SK-N-SH (cell line): ENCODE results near the gene SPATA19. TPM values are rescaled to one million over a fixed set of nuclear protein-coding genes. Genes with fewer than 3 reads are reported as not detected.

Source experiments
- CTCF ChIA-PET: fragments of 300-600, 350-600 bp; formaldehyde crosslinking; extraction: SDS; loops from one replicate; lab custom pipeline; 2021; lab: Yijun Ruan, JAX
- POLR2A ChIA-PET: fragments of 350-600 bp; sonication (Branson Sonifier 250); formaldehyde crosslinking; extraction: SDS; loops from one replicate; lab custom pipeline; 2020; ENCODE audit warnings: antibody characterized with exemption, inconsistent platforms; lab: Yijun Ruan, JAX
- DNase-seq: peaks from one replicate; pipeline ENCODE4 v3.0.0; 2012
- H2AFZ ChIP-seq: fragments of 200-600 bp; sonication (generic); 2 replicates; pipeline ENCODE4 v1.8.1; 2016; ENCODE audit warnings: antibody characterized with exemption, mild to moderate bottlenecking, low read depth
- H3F3A ChIP-seq: fragments of 200-600 bp; sonication (generic); replicated peaks from 2 replicates; pipeline ENCODE3; 2016; ENCODE audit warnings: antibody characterized with exemption, mild to moderate bottlenecking; ENCODE audit not compliant: insufficient read depth
- H3K27ac ChIP-seq, 2 experiments: fragments of 200-500 bp in 1 of 2; fragments of 200-600 bp in 1 of 2; sonication (Bioruptor generic) in 1 of 2; sonication (generic), shearing (Covaris generic) in 1 of 2; 2 replicates each; pipeline versions ENCODE4 v1.5.1 to v1.6.1; 2014 to 2016; ENCODE audit warnings: low read depth in 2 of 2, inconsistent platforms in 1 of 2, low read length in 1 of 2, mild to moderate bottlenecking in 1 of 2, mixed read lengths in 1 of 2
- H3K27me3 ChIP-seq: fragments of 200-600 bp; sonication (generic), shearing (Covaris generic); 2 replicates; pipeline ENCODE4 v1.6.1; 2016; ENCODE audit warnings: mixed run types; ENCODE audit not compliant: insufficient read depth
- H3K36me3 ChIP-seq, 2 experiments: fragments of 200-500 bp in 1 of 2; fragments of 200-600 bp in 1 of 2; sonication (Bioruptor generic) in 1 of 2; sonication (generic) in 1 of 2; replicated peaks in 1 of 2; 2 replicates each; pipeline versions ENCODE3 to v1.5.1; 2014 to 2016; ENCODE audit warnings: low read length in 1 of 2, mild to moderate bottlenecking in 1 of 2; ENCODE audit not compliant: insufficient read depth in 2 of 2, control insufficient read depth in 1 of 2
- H3K4me1 ChIP-seq, 2 experiments: fragments of 200-500 bp in 1 of 2; fragments of 200-600 bp in 1 of 2; sonication (Bioruptor generic) in 1 of 2; sonication (generic), shearing (Covaris generic) in 1 of 2; 2 replicates each; pipeline versions ENCODE4 v1.5.1 to v1.6.1; 2014 to 2016; ENCODE audit warnings: low read depth in 1 of 2, low read length in 1 of 2, mixed run types in 1 of 2; ENCODE audit not compliant: insufficient read depth in 2 of 2, control insufficient read depth in 1 of 2
- H3K4me2 ChIP-seq: fragments of 200-600 bp; sonication (generic), shearing (Covaris generic); 2 replicates; pipeline ENCODE4 v1.6.1; 2017; ENCODE audit warnings: mixed run types
- H3K4me3 ChIP-seq, 2 experiments: fragments of 200-500 bp in 1 of 2; fragments of 200-600 bp in 1 of 2; sonication (Bioruptor generic) in 1 of 2; sonication (generic), shearing (Covaris generic) in 1 of 2; 2 replicates each; pipeline versions ENCODE4 v1.5.1 to v1.8.1; 2014 to 2016; ENCODE audit warnings: low read depth in 2 of 2, inconsistent platforms in 1 of 2, low read length in 1 of 2, mild to moderate bottlenecking in 1 of 2, mixed read lengths in 1 of 2, moderate library complexity in 1 of 2
- H3K79me2 ChIP-seq: fragments of 200-600 bp; sonication (generic); 2 replicates; pipeline ENCODE4 v1.8.1; 2017; ENCODE audit warnings: mild to moderate bottlenecking; ENCODE audit not compliant: insufficient read depth
- H3K9ac ChIP-seq: fragments of 200-600 bp; sonication (generic); 2 replicates; pipeline ENCODE4 v1.6.1; 2017; ENCODE audit warnings: mixed run types
- H3K9me2 ChIP-seq: fragments of 200-600 bp; sonication (generic); 2 replicates; pipeline ENCODE4 v1.6.1; 2017; ENCODE audit warnings: mixed run types
- H3K9me3 ChIP-seq: fragments of 200-600 bp; sonication (generic); 2 replicates; pipeline ENCODE4 v1.6.1; 2017; ENCODE audit warnings: mixed run types, mild to moderate bottlenecking, moderate library complexity
- H4K20me1 ChIP-seq: fragments of 200-600 bp; sonication (generic); 2 replicates; pipeline ENCODE4 v1.6.1; 2017; ENCODE audit warnings: mild to moderate bottlenecking, mixed run types; ENCODE audit not compliant: insufficient read depth
- CHD2 ChIP-seq: fragments of 150-350 bp; IDR thresholded peaks from 2 replicates; pipeline ENCODE4 v1.6.1; 2018; ENCODE audit warnings: low read length; ENCODE audit not compliant: partially characterized antibody
- EP300 ChIP-seq, 2 experiments: IDR thresholded peaks; 2 replicates each; pipeline versions ENCODE4 v1.4.0 to v1.6.1; 2012; ENCODE audit warnings: borderline replicate concordance in 1 of 2, low read depth in 1 of 2, low read length in 1 of 2
- FOXJ3 ChIP-seq: sonication (generic); formaldehyde crosslinking; IDR thresholded peaks from 2 replicates; pipeline ENCODE4 v1.5.1; 2020; ENCODE audit warnings: mild to moderate bottlenecking, missing genetic modification reagents
- NFIC ChIP-seq: IDR thresholded peaks from 2 replicates; pipeline ENCODE4 v1.4.0; 2012; ENCODE audit warnings: borderline replicate concordance
- NRF1 ChIP-seq: IDR thresholded peaks from 2 replicates; pipeline ENCODE4 v1.6.1; 2012; ENCODE audit warnings: low read depth, mild to moderate bottlenecking, low read length
- RCOR1 ChIP-seq: fragments of 150-350 bp; IDR thresholded peaks from 2 replicates; pipeline ENCODE4 v1.6.1; 2017; ENCODE audit warnings: antibody characterized with exemption, low read length
- RFX5 ChIP-seq: IDR thresholded peaks from 2 replicates; pipeline ENCODE4 v1.6.1; 2012; ENCODE audit warnings: mild to moderate bottlenecking, improper control_type of control experiment, low read length
- SIN3A ChIP-seq: IDR thresholded peaks from 2 replicates; pipeline ENCODE4 v1.6.1; 2012; ENCODE audit warnings: low read depth, mild to moderate bottlenecking, low read length, moderate library complexity, borderline replicate concordance
- SMC3 ChIP-seq: IDR thresholded peaks from 2 replicates; pipeline ENCODE4 v1.6.1; 2012; ENCODE audit warnings: low read depth, low read length, improper control_type of control experiment
- TAF1 ChIP-seq: IDR thresholded peaks from 2 replicates; pipeline ENCODE4 v1.6.1; 2012; ENCODE audit warnings: low read depth, mild to moderate bottlenecking, low read length, moderate library complexity, borderline replicate concordance
- WGBS: methylation state at CpG from one replicate; pipeline ENCODE4 v1.1.6; 2017; ENCODE audit warnings: low lambda C conversion rate; 5-methylcytosine and 5-hydroxymethylcytosine counted together
- polyA plus RNA-seq, 3 experiments: library from polyadenylated mRNA; depleted of rRNA; stranded (reverse); fragments of >200 nt; gene quantifications; 2 replicates each; pipeline ENCODE4 v1.2.3, GENCODE V29; 2012
- TF ChIP-seq, protein P1 (sequence below): IDR thresholded peaks from 2 replicates; pipeline ENCODE4; 2012
- TF ChIP-seq, protein P2 (sequence below): IDR thresholded peaks from 2 replicates; pipeline ENCODE4 v1.4.0; 2012; ENCODE audit warnings: low read depth
- TF ChIP-seq, protein P3 (sequence below): IDR thresholded peaks from 2 replicates; pipeline ENCODE4 v1.4.0; 2012; ENCODE audit warnings: low read depth, borderline replicate concordance
- TF ChIP-seq, protein P4 (sequence below): fragments of 200-600 bp; sonication (generic); IDR thresholded peaks from 2 replicates; pipeline ENCODE4 v1.6.1; 2017; ENCODE audit warnings: antibody characterized with exemption, mild to moderate bottlenecking, moderate library complexity
- TF ChIP-seq, protein P5 (sequence below): IDR thresholded peaks from 2 replicates; pipeline ENCODE4 v1.6.1; 2012; ENCODE audit warnings: mild to moderate bottlenecking, low read depth, low read length, moderate library complexity

The SPATA19 gene
- polyA plus RNA-seq, 1 of the 3 experiments (the other 2 are of a cell fraction), result not detected

DNA sequence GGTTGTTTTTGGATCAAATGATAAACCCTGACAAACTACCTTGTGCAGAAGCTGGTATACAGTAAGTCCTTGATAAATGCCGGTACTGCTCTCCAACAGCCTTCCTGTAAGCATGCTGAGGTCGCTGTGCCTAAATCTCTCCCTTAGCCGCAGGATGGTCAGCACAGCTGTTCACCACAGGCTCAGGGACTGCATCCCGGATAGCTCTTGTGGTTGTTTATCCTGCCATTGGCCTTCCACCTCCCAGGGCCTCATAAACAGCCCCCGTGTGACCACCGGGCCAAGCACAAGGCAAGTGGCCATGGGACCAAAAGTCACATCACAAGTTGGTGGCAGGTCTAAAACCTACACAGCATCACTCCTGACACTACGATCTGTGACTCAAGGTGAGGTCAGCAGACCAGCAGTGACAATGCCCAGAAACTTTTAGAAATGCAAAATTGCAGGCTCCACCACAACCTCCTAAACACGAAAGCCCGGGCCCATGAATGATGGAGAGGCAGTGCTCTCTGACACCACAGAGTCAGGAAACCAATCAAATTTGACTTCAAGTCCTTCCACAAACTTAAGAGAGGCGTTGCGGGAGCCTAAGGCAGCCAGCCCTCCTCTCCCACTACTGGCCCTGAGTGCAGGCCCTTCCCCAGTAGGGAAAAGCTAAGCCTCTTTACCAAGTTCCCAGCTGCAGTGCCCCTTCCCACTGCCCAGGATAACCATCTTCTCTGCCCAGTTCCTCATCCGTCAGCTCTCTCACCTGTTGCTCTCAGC is 3.9 kb downstream of the SPATA19 start:
- Histone ChIP-seq H3K36me3 (no peaks in the 10 kb centered on the region), H3K79me2 (no peaks in the 10 kb centered on the region), H3K27ac (no peak overlapping the region), H4K20me1 (no peaks in the 10 kb centered on the region), H3K9ac (no peak overlapping the region), H3K9me2 (no peaks in the 10 kb centered on the region), H3K4me3 (no peak overlapping the region), H3K9me3 (0 out of 2 replicates have a peak, but pooled peaks cover 3% of the 10 kb centered on the region), H3F3A (no peaks in the 10 kb centered on the region), H3K4me1 (no peaks in the 10 kb centered on the region; a peak in 1 of 4 replicates), H3K27me3 (no peaks in the 10 kb centered on the region), H2AFZ (no peak overlapping the region), H3K4me2 (no peak overlapping the region)
- DNase-seq, result no peak
- ChIA-PET CTCF (interaction anchor here (0.6 to 2.0 kb wide), 4 partner anchors 677 to 762 kb away, joined by 3 to 11 read pairs (median 4); no protein-coding TSS in a partner anchor), POLR2A (no interaction called here)
- WGBS, result 29% methylated on average over 10 of the region's 12 CpGs
- TF ChIP-seq RFX5 (no peak), SMC3 (no peak), FOXJ3 (no peak), TAF1 (no peak), SIN3A (no peak), NRF1 (no peak), RCOR1 (no peak), CHD2 (no peak), EP300 (IDR thresholded peaks at IDR 0.05; ENCODE audit: borderline replicate concordance in 1 of 2, low read depth in 1 of 2, low read length in 1 of 2) (no peak), NFIC (no peak)
- TF ChIP-seq, protein P1, sequence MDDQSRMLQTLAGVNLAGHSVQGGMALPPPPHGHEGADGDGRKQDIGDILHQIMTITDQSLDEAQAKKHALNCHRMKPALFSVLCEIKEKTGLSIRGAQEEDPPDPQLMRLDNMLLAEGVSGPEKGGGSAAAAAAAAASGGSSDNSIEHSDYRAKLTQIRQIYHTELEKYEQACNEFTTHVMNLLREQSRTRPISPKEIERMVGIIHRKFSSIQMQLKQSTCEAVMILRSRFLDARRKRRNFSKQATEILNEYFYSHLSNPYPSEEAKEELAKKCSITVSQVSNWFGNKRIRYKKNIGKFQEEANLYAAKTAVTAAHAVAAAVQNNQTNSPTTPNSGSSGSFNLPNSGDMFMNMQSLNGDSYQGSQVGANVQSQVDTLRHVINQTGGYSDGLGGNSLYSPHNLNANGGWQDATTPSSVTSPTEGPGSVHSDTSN, result no peak
- TF ChIP-seq, protein P2, sequence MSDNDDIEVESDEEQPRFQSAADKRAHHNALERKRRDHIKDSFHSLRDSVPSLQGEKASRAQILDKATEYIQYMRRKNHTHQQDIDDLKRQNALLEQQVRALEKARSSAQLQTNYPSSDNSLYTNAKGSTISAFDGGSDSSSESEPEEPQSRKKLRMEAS, result no peak
- TF ChIP-seq, protein P3, sequence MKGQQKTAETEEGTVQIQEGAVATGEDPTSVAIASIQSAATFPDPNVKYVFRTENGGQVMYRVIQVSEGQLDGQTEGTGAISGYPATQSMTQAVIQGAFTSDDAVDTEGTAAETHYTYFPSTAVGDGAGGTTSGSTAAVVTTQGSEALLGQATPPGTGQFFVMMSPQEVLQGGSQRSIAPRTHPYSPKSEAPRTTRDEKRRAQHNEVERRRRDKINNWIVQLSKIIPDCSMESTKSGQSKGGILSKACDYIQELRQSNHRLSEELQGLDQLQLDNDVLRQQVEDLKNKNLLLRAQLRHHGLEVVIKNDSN, result no peak
- TF ChIP-seq, protein P4, sequence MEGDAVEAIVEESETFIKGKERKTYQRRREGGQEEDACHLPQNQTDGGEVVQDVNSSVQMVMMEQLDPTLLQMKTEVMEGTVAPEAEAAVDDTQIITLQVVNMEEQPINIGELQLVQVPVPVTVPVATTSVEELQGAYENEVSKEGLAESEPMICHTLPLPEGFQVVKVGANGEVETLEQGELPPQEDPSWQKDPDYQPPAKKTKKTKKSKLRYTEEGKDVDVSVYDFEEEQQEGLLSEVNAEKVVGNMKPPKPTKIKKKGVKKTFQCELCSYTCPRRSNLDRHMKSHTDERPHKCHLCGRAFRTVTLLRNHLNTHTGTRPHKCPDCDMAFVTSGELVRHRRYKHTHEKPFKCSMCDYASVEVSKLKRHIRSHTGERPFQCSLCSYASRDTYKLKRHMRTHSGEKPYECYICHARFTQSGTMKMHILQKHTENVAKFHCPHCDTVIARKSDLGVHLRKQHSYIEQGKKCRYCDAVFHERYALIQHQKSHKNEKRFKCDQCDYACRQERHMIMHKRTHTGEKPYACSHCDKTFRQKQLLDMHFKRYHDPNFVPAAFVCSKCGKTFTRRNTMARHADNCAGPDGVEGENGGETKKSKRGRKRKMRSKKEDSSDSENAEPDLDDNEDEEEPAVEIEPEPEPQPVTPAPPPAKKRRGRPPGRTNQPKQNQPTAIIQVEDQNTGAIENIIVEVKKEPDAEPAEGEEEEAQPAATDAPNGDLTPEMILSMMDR, result no peak
- TF ChIP-seq, protein P5, sequence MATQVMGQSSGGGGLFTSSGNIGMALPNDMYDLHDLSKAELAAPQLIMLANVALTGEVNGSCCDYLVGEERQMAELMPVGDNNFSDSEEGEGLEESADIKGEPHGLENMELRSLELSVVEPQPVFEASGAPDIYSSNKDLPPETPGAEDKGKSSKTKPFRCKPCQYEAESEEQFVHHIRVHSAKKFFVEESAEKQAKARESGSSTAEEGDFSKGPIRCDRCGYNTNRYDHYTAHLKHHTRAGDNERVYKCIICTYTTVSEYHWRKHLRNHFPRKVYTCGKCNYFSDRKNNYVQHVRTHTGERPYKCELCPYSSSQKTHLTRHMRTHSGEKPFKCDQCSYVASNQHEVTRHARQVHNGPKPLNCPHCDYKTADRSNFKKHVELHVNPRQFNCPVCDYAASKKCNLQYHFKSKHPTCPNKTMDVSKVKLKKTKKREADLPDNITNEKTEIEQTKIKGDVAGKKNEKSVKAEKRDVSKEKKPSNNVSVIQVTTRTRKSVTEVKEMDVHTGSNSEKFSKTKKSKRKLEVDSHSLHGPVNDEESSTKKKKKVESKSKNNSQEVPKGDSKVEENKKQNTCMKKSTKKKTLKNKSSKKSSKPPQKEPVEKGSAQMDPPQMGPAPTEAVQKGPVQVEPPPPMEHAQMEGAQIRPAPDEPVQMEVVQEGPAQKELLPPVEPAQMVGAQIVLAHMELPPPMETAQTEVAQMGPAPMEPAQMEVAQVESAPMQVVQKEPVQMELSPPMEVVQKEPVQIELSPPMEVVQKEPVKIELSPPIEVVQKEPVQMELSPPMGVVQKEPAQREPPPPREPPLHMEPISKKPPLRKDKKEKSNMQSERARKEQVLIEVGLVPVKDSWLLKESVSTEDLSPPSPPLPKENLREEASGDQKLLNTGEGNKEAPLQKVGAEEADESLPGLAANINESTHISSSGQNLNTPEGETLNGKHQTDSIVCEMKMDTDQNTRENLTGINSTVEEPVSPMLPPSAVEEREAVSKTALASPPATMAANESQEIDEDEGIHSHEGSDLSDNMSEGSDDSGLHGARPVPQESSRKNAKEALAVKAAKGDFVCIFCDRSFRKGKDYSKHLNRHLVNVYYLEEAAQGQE, result no peak
